A549 (cell line): ENCODE results near the gene HIVEP3. TPM values are rescaled to one million over a fixed set of nuclear protein-coding genes. Genes with fewer than 3 reads are reported as not detected.

Experiments
- ATAC-seq, 2 experiments: fragments of 200-7000 bp in 1 of 2; fragments of >200 bp in 1 of 2; cut with Nextera tagmentation in 1 of 2; cut with Tn5 transposase in 1 of 2; 3 replicates each; pipeline versions ENCODE4 v1.8.0 to v1.9.1; 2018 to 2020; ENCODE audit warnings: mild to moderate bottlenecking in 1 of 2, moderate library complexity in 1 of 2
- CTCF ChIA-PET: fragments of 300-600 bp; sonication (Branson Sonifier 250); formaldehyde crosslinking; extraction: SDS; loops from one replicate; lab custom pipeline; 2021; ENCODE audit warnings: antibody characterized with exemption, inconsistent platforms; lab: Yijun Ruan, JAX
- POLR2A ChIA-PET: fragments of 350-600 bp; formaldehyde crosslinking; extraction: SDS; loops from one replicate; lab custom pipeline; 2021; ENCODE audit warnings: antibody characterized with exemption, inconsistent platforms; lab: Yijun Ruan, JAX
- DNase-seq, 2 experiments: peaks; one replicate each; pipeline versions ENCODE4 v3.0.0 to v3.0.0-alpha.2; 2011 to 2016; ENCODE audit warnings: low read depth in 1 of 2, low spot score in 1 of 2
- FAIRE-seq: peaks from 2 replicates; lab custom pipeline; 2011; peaks lifted over from hg19 to GRCh38; lab: Jason Lieb, UNC
- H3K27ac ChIP-seq, 2 experiments: fragments of >200 bp; sonication (Bioruptor Twin); formaldehyde crosslinking; 3 replicates each; pipeline ENCODE4 v1.5.1; 2016 to 2017
- H3K4me1 ChIP-seq: fragments of >200 bp; sonication (Bioruptor Twin); formaldehyde crosslinking; 3 replicates; pipeline ENCODE4 v1.6.1; 2016
- H3K4me2 ChIP-seq: fragments of >200 bp; sonication (Bioruptor Twin); formaldehyde crosslinking; 3 replicates; pipeline ENCODE4 v1.6.1; 2016
- H3K4me3 ChIP-seq: fragments of >200 bp; sonication (Bioruptor Twin); formaldehyde crosslinking; 3 replicates; pipeline ENCODE4 v1.5.1; 2016
- H3K9me3 ChIP-seq: fragments of >200 bp; sonication (Bioruptor Twin); formaldehyde crosslinking; 3 replicates; pipeline ENCODE4 v1.6.1; 2016
- CBX2 ChIP-seq: fragments of 200-600 bp; sonication (generic); IDR thresholded peaks from 2 replicates; pipeline ENCODE4 v1.6.1; 2016; ENCODE audit warnings: low read depth, mild to moderate bottlenecking, borderline replicate concordance
- CBX8 ChIP-seq: fragments of 200-600 bp; sonication (generic); IDR thresholded peaks from 2 replicates; pipeline ENCODE4 v1.6.1; 2016
- CHD2 ChIP-seq: fragments of 150-350 bp; IDR thresholded peaks from 2 replicates; pipeline ENCODE4 v1.6.1; 2014; ENCODE audit warnings: low read length; ENCODE audit not compliant: partially characterized antibody
- CTCF ChIP-seq: fragments of >200 bp; sonication (Bioruptor Twin); formaldehyde crosslinking; IDR thresholded peaks from 3 replicates; pipeline ENCODE4 v1.5.1; 2016
- E2F6 ChIP-seq: IDR thresholded peaks from 2 replicates; pipeline ENCODE4 v1.6.1; 2012; ENCODE audit warnings: low read depth, borderline replicate concordance
- EP300 ChIP-seq, 2 experiments: fragments of >200 bp; sonication (Bioruptor Twin); formaldehyde crosslinking; IDR thresholded peaks; 2 replicates in 1 of 2; 3 replicates in 1 of 2; pipeline ENCODE4 v1.6.1; 2016 to 2017
- ESRRA ChIP-seq: fragments of 150-350 bp; IDR thresholded peaks from 2 replicates; pipeline ENCODE4 v1.6.1; 2014; ENCODE audit warnings: mild to moderate bottlenecking, low read length, borderline replicate concordance
- FOSB ChIP-seq: fragments of 250-450 bp; sonication (Bioruptor Pico); IDR thresholded peaks from 2 replicates; pipeline ENCODE4 v1.5.0; 2020; ENCODE audit warnings: mild to moderate bottlenecking, moderate library complexity
- GATA3 ChIP-seq: IDR thresholded peaks from 2 replicates; pipeline ENCODE4 v1.6.1; 2012; ENCODE audit warnings: borderline replicate concordance
- HEYL ChIP-seq: fragments of 250-450 bp; sonication (Bioruptor Pico); IDR thresholded peaks from 2 replicates; pipeline ENCODE4 v1.8.0; 2021; ENCODE audit warnings: mild to moderate bottlenecking, moderate library complexity
- HOXA7 ChIP-seq: fragments of 250-450 bp; sonication (Bioruptor Pico); IDR thresholded peaks from 2 replicates; pipeline ENCODE4 v1.5.0; 2020; ENCODE audit warnings: mild to moderate bottlenecking, moderate library complexity
- HOXB13 ChIP-seq: fragments of 250-450 bp; sonication (Bioruptor Pico); IDR thresholded peaks from 2 replicates; pipeline ENCODE4 v1.5.0; 2020; ENCODE audit warnings: low read depth, mild to moderate bottlenecking, moderate library complexity
- JUN ChIP-seq, 2 experiments: fragments of >200 bp; sonication (Bioruptor Twin); formaldehyde crosslinking; IDR thresholded peaks; 2 replicates in 1 of 2; 3 replicates in 1 of 2; pipeline ENCODE4 v1.6.1; 2016 to 2017
- NPAS2 ChIP-seq: fragments of 250-450 bp; sonication (Bioruptor Pico); IDR thresholded peaks from 2 replicates; pipeline ENCODE4 v1.8.0; 2022; ENCODE audit warnings: mild to moderate bottlenecking, moderate library complexity, borderline replicate concordance
- NR3C1 ChIP-seq: fragments of >200 bp; sonication (Bioruptor Twin); formaldehyde crosslinking; IDR thresholded peaks from 3 replicates; pipeline ENCODE4 v1.6.1; 2017
- RAD21 ChIP-seq, 2 experiments: fragments of >200 bp in 1 of 2; sonication (Bioruptor Twin) in 1 of 2; formaldehyde crosslinking in 1 of 2; IDR thresholded peaks in 1 of 2; conservative IDR thresholded peaks in 1 of 2; 2 replicates in 1 of 2; 3 replicates in 1 of 2; pipeline ENCODE4 v1.6.1; 2012 to 2018; ENCODE audit warnings: inconsistent platforms in 1 of 2
- RFX5 ChIP-seq: fragments of 450-650 bp; IDR thresholded peaks from 2 replicates; pipeline ENCODE4 v1.7.1; 2014; ENCODE audit warnings: antibody characterized with exemption, mild to moderate bottlenecking, moderate library complexity
- TFCP2L1 ChIP-seq: fragments of 250-450 bp; sonication (Bioruptor Pico); IDR thresholded peaks from 2 replicates; pipeline ENCODE4 v1.5.0; 2021; ENCODE audit warnings: mild to moderate bottlenecking
- ZC3H11A ChIP-seq: fragments of 450-650 bp; IDR thresholded peaks from 2 replicates; pipeline ENCODE4 v1.6.1; 2014; ENCODE audit warnings: antibody characterized with exemption, mild to moderate bottlenecking
- ZFP36 ChIP-seq: fragments of 450-650 bp; IDR thresholded peaks from 2 replicates; pipeline ENCODE4 v1.6.1; 2014; ENCODE audit warnings: borderline replicate concordance; ENCODE audit not compliant: partially characterized antibody
- ZSCAN20 ChIP-seq: fragments of 250-450 bp; sonication (Bioruptor Pico); IDR thresholded peaks from 2 replicates; pipeline ENCODE4 v1.8.0; 2022; ENCODE audit warnings: mild to moderate bottlenecking, moderate library complexity
- WGBS: methylation state at CpG from one replicate; pipeline ENCODE4 v1.1.6; 2017; ENCODE audit errors: missing lambda C conversion rate; 5-methylcytosine and 5-hydroxymethylcytosine counted together
- polyA plus RNA-seq, 4 experiments: library from polyadenylated mRNA; depleted of rRNA in 3 of 4; stranded (reverse); fragments of >200 nt; fragmentation: RNase III in 1 of 4; extraction: RNeasy Plus Mini Kit Qiagen cat#74134 plus additional on column Dnase treatment in 1 of 4; gene quantifications; 2 replicates in 3 of 4; 3 replicates in 1 of 4; pipeline ENCODE4 v1.2.3, GENCODE V29; 2011 to 2017
- TF ChIP-seq, protein P1 (sequence below): fragments of 150-350 bp; IDR thresholded peaks from 2 replicates; pipeline ENCODE4 v1.6.1; 2014; ENCODE audit warnings: low read depth, mild to moderate bottlenecking, low read length
- TF ChIP-seq, protein P2 (sequence below): fragments of 250-450 bp; sonication (Bioruptor Pico); IDR thresholded peaks from 2 replicates; pipeline ENCODE4 v1.5.0; 2021; ENCODE audit warnings: mild to moderate bottlenecking, moderate library complexity, borderline replicate concordance

Gene HIVEP3
- polyA plus RNA-seq, 2 of the 4 experiments (the other 2 are of a cell fraction) = 1.5 to 2.0 TPM

DNA sequence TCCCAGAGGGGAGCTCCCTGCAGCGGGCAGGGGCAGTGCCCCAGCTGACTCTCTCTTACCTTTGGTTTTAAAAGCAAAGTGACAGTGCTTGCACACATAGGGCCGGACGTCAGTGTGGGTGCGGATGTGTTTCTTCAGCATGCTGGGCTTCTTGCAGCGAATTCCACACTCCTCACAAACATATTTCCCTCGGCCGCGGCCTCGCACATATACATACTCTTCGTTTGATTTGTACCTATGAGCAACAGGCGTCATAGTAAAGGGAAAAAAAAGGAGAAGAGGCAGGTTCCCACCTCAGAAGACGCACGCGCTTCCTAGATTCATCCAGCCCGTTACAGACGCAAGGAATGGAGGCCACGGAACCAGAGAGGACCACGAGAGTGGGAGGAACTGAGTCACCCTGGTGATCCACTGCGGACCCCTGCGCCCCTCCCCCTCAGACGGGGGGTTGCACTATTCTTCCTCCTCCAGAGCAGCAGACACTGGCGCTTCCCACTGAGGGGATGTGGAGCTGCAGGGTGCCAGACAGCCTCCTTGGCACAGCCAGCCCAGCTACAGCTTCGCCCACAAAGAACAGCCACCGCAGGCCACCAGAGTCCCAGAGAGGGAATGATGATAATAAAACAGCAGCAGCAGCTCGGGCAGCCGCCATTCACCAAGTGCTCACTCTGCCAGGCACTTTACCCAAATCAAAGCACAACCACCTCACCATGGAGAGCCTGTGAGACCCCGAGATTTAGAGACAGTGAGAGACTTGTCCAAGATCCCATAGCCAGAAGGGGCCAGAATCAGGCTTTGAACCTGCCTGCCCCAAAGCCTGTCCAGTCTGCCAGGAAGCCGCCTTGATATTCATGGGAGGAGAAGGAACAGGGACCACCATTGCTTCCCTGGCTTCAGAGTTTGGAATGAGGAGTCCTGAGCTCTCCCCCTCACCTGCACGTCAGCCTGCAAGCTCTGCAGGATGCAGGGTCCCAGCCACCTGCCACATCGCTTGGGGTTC lies 393.7 kb downstream of the HIVEP3 start:
- CTCF ChIA-PET = interaction anchor here (1.0 kb wide), 1 partner anchor 9 kb away, joined by 3 read pairs; no protein-coding TSS in a partner anchor

DNA sequence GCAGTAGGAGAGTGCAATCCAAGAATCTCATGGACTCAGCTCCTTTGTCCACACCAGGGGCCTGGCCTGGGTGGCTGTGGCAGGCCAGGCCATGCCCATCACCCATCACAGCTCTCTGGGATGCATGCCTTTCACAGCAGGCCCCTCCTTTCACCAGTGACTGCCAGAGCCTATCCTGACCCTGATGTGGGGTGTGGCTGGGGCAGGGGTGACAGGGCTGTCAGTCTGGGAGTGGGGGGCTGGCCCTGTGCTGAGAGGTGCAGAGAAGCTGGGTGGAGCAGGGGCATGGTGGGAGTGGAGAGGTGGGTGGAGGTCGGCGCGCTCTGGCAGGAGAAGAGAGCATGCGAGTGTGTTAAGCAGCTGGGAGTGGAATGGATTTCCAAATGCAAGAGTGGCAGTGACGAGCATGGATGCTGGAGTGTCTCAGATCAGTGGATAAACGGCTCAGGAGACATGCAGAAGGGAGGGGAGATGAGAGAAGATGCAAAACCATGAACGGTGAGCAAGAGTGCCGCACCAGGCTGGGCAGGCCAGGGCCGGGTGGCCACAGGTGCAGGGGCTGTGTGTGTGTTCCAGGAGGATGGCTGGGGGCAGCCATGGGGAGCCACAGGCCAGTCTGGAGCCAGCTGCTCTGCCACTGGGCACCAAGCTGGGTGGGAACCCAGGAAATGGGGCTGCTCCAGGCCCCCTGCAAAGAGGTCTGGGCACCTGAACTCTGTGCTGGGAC lies 394.6 kb downstream of the HIVEP3 start:
- DNase-seq = no peak
- ChIA-PET CTCF (interaction anchor here (0.7 kb wide), 1 partner anchor 339 kb away, joined by 3 read pairs; no protein-coding TSS in a partner anchor), POLR2A (no interaction called here)
- Histone ChIP-seq H3K27ac (no peak overlapping the region), H3K9me3 (no peaks in the 10 kb centered on the region), H3K4me1 (no peaks in the 10 kb centered on the region), H3K4me3 (no peak overlapping the region), H3K4me2 (no peak overlapping the region)
- peak in 1 of 2 experiments; percentile 39; a peak in 2 of 6 replicates for ATAC-seq
- 73% methylated on average over 9 of the region's 9 CpGs for WGBS
- FAIRE-seq = no peak
- TF ChIP-seq HOXA7 (CRISPR knock-in tag) (no peak), FOSB (CRISPR knock-in tag) (no peak), EP300 (IDR thresholded peaks at IDR 0.05) (no peak), NPAS2 (no peak)
- TF ChIP-seq, protein P1, sequence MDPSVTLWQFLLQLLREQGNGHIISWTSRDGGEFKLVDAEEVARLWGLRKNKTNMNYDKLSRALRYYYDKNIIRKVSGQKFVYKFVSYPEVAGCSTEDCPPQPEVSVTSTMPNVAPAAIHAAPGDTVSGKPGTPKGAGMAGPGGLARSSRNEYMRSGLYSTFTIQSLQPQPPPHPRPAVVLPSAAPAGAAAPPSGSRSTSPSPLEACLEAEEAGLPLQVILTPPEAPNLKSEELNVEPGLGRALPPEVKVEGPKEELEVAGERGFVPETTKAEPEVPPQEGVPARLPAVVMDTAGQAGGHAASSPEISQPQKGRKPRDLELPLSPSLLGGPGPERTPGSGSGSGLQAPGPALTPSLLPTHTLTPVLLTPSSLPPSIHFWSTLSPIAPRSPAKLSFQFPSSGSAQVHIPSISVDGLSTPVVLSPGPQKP = no peak

More for the DNA sequence above, 393.7 kb downstream of the HIVEP3 start:
- ATAC-seq = no peak; a peak in 1 of 6 replicates
- 78% methylated on average over 23 of the region's 30 CpGs for WGBS
- Histone ChIP-seq H3K4me2 (no peak overlapping the region), H3K27ac (no peak overlapping the region), H3K4me1 (no peaks in the 10 kb centered on the region), H3K4me3 (no peak overlapping the region)
- POLR2A ChIA-PET = no interaction called here
- TF ChIP-seq CBX8 (no peak), GATA3 (no peak), CTCF (no peak), ESRRA (no peak), E2F6 (no peak), HOXA7 (CRISPR knock-in tag) (no peak), TFCP2L1 (CRISPR knock-in tag) (no peak), HOXB13 (no peak), JUN (IDR thresholded peaks at IDR 0.05) (no peak), NR3C1 (no peak), ZFP36 (no peak), ZC3H11A (no peak), ZSCAN20 (CRISPR knock-in tag) (no peak), RAD21 (conservative IDR thresholded peaks at IDR 0.05 in 1 of 2, IDR thresholded peaks at IDR 0.05 in 1 of 2) (no peak), RFX5 (no peak), HEYL (CRISPR knock-in tag) (no peak), CBX2 (no peak), CHD2 (no peak)
- TF ChIP-seq, protein P2, sequence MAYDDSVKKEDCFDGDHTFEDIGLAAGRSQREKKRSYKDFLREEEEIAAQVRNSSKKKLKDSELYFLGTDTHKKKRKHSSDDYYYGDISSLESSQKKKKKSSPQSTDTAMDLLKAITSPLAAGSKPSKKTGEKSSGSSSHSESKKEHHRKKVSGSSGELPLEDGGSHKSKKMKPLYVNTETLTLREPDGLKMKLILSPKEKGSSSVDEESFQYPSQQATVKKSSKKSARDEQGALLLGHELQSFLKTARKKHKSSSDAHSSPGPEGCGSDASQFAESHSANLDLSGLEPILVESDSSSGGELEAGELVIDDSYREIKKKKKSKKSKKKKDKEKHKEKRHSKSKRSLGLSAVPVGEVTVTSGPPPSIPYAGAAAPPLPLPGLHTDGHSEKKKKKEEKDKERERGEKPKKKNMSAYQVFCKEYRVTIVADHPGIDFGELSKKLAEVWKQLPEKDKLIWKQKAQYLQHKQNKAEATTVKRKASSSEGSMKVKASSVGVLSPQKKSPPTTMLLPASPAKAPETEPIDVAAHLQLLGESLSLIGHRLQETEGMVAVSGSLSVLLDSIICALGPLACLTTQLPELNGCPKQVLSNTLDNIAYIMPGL = no peak
- TF ChIP-seq, all 56 proteins: peak for 0
- no peaks in the 10 kb centered on the region for H3K9me3 ChIP-seq
- FAIRE-seq (no peak), DNase-seq (no peak)
